22Rv1 (cell line): ENCODE results near the gene ME3.

Source experiments
- CTCF ChIP-seq: fragments of 450-650 bp; IDR thresholded peaks from 2 replicates; pipeline ENCODE4 v1.5.1; 2017; ENCODE audit warnings: mild to moderate bottlenecking
- ZFX ChIP-seq: fragments of 450-650 bp; IDR thresholded peaks from 2 replicates; pipeline ENCODE4 v1.6.1; 2017; ENCODE audit warnings: antibody characterized with exemption, borderline replicate concordance

GRCh38 chr11:86431258-86431657 lies 241.2 kb downstream of the ME3 start:
- no peak for TF ChIP-seq CTCF
- no peak for TF ChIP-seq ZFX
